Measurements from ENCODE around the gene DLL4. TPM values are rescaled to one million over a fixed set of nuclear protein-coding genes. Genes with fewer than 3 reads are reported as not detected.

The DLL4 gene
- total RNA-seq, 1 donor = 0.09 TPM

DNA sequence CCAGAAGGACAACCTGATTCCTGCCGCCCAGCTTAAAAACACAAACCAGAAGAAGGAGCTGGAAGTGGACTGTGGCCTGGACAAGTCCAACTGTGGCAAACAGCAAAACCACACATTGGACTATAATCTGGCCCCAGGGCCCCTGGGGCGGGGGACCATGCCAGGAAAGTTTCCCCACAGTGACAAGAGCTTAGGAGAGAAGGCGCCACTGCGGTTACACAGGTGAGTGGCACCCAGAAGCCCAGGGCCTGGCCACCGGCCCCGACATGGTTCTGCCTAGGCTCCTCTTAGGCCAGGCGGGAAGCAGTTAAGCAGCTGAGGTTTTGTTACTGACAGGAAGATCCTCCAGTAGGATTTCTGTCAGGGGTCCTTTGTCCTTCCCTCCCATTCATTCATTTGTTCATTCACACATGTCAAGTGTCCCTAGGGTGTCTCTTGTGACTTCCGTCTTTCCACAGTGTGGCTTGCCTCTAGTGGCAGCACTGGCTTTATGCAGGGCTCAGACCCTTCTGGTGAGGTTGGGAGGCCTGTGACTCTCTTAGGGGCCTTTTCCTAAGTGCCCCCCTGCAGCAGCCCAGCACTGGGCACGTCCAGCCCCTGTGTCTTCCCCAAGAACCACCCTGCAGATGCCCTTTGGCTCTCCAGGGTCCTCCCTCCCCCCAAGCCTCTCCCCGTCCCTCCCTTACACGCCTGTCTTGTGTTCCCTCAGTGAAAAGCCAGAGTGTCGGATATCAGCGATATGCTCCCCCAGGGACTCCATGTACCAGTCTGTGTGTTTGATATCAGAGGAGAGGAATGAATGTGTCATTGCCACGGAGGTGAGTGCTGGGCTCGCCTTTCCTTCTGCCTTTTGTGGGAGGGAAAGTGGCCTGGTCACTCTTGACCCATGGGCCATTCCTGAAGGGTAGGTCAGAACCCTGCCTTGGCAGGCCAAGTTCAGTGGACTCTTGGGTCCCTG, 7.8 kb downstream of the DLL4 start:
- TF ChIP-seq, protein P1, sequence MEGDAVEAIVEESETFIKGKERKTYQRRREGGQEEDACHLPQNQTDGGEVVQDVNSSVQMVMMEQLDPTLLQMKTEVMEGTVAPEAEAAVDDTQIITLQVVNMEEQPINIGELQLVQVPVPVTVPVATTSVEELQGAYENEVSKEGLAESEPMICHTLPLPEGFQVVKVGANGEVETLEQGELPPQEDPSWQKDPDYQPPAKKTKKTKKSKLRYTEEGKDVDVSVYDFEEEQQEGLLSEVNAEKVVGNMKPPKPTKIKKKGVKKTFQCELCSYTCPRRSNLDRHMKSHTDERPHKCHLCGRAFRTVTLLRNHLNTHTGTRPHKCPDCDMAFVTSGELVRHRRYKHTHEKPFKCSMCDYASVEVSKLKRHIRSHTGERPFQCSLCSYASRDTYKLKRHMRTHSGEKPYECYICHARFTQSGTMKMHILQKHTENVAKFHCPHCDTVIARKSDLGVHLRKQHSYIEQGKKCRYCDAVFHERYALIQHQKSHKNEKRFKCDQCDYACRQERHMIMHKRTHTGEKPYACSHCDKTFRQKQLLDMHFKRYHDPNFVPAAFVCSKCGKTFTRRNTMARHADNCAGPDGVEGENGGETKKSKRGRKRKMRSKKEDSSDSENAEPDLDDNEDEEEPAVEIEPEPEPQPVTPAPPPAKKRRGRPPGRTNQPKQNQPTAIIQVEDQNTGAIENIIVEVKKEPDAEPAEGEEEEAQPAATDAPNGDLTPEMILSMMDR (IDR thresholded peaks at IDR 0.05; ENCODE audit: insufficient read depth, low read length) = no peak
- DNase-seq (ENCODE audit: low read depth) = no peak
- no peak overlapping the region for H3K4me3 ChIP-seq (ENCODE audit: low read depth, low read length)

DNA sequence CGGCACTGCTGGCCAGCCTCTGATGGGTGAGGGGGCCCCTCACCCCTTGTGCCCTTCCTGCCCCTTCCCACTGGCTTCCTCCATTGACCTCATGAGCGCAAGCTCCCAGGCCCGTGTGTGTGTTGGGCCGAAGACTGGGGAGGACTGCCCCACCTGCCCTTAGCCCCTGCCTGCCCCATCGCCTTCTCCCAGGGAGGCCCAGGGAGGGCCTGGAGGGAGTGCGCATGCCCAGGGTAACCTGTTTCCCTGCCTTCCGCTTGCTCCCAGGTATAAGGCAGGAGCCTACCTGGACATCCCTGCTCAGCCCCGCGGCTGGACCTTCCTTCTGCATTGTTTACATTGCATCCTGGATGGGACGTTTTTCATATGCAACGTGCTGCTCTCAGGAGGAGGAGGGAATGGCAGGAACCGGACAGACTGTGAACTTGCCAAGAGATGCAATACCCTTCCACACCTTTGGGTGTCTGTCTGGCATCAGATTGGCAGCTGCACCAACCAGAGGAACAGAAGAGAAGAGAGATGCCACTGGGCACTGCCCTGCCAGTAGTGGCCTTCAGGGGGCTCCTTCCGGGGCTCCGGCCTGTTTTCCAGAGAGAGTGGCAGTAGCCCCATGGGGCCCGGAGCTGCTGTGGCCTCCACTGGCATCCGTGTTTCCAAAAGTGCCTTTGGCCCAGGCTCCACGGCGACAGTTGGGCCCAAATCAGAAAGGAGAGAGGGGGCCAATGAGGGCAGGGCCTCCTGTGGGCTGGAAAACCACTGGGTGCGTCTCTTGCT, 8.8 kb downstream of the DLL4 start:
- DNase-seq (ENCODE audit: low read depth) = no peak
- TF ChIP-seq, protein P1 (IDR thresholded peaks at IDR 0.05; ENCODE audit: insufficient read depth, low read length) = no peak
- no peak overlapping the region for H3K4me3 ChIP-seq (ENCODE audit: low read depth, low read length)

DNA sequence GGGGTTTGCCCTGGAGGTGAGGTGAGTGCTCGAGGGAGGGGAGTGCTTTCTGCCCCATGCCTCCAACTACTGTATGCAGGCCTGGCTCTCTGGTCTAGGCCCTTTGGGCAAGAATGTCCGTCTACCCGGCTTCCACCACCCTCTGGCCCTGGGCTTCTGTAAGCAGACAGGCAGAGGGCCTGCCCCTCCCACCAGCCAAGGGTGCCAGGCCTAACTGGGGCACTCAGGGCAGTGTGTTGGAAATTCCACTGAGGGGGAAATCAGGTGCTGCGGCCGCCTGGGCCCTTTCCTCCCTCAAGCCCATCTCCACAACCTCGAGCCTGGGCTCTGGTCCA, 9.4 kb downstream of the DLL4 start:
- H3K4me3 ChIP-seq (ENCODE audit: low read depth, low read length) = no peak overlapping the region
- TF ChIP-seq, protein P1 (IDR thresholded peaks at IDR 0.05; ENCODE audit: insufficient read depth, low read length) = no peak
- no peak for DNase-seq (ENCODE audit: low read depth)

DNA sequence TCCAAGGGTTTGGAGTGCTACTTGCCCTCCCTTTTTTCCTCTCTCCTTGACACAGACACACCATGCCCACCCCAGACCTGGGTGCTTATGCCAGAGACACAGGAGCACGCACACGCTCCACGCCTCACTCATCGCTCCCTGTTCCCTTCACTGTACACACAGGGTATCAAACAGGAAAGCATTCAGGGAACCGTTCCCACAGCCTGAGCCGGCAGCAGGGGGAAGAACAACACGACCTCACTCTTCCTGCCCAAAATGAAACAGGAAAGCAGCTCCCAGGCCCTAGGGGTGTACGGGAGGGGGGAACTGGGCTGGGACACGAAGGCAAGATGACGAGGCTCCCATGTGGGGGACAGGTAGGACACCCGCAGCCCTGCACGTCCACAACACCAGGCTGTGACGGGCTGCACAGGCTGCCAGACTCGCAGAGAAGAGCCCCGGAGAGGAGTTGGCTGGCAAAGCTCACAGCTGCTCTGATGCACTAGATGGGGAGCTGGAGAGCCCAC, 11.2 kb downstream of the DLL4 start:
- no peak overlapping the region for H3K4me3 ChIP-seq (ENCODE audit: low read depth, low read length)
- TF ChIP-seq, protein P1 (IDR thresholded peaks at IDR 0.05; ENCODE audit: insufficient read depth, low read length) = no peak
- no peak for DNase-seq (ENCODE audit: low read depth)

DNA sequence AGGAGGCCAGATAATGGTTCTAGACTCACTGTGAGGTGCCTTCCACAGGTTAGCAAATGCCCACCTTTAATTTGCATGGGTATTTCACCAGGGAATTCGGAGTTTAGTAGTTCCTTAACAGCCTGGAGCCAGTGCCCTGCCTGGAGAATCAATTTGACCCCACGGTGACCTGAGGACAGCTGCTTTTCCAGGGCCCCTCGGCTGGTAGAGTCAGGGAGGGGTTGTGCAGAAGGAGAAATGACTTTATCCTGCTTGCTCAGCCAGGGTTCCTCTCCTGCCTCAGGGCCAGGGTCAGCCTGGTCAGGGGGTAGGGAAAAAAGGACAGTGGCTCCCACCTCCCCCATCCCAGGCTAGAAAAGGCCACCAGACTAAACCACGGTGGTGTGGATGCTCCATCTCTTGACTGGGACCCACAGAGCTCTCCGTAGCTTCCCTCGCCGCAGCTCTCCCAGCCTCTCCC, 12.0 kb downstream of the DLL4 start:
- TF ChIP-seq, protein P1 (IDR thresholded peaks at IDR 0.05; ENCODE audit: insufficient read depth, low read length) = no peak
- H3K4me3 ChIP-seq (ENCODE audit: low read depth, low read length) = peak overlapping the region; percentile 50
- no peak for DNase-seq (ENCODE audit: low read depth)

DNA sequence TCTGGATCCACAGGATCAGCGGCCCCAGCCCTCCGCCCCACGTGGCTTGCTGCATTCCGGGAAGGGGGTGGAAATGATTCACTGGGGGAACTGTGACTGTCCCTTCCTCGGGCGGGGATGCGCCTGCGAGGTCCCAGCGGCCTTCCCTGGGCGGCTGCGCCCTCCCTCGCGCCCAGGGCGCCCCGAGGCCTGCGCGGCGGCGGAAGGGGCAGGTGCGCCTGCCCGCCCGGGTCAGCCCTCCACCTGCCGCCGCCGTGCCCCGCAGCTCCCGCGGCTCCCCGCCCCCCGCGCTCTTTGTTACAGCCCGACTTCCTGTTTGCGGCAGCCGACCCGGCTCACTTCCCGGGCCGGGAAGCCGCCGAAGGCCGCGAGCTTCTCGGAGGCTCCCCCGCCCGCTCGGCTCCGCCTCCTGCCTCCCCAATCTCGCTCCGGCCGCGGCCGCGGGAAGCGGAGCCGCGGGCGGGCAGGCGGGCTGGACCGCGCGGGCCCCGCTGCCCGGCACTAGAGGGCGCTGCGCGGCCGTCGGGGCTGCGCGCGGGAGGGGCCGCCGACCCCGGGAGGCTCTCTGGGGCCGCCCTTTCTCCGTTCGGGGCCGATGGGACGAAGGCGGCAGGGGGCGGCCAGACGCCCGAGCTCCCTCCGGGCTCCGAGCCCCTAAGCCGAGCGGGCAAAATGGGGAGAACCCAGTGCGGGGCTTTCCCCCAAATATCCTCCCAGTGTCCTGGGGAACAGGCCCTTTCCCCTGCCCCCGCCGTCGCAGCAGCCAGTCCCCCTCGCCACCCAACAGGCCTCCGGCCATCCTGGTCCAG, 12.6 kb downstream of the DLL4 start:
- peak; percentile 47 for DNase-seq (ENCODE audit: low read depth)
- TF ChIP-seq, protein P1 (IDR thresholded peaks at IDR 0.05; ENCODE audit: insufficient read depth, low read length) = peak; percentile 36

More for the DNA sequence above, 12.6 kb downstream of the DLL4 start:
- peak overlapping the region; percentile 63 for H3K4me3 ChIP-seq (ENCODE audit: low read depth, low read length)
